ENCODE results near the gene TLN1.

TLN1 gene

GRCh38 chr9:35706951-35707350, 25.0 kb downstream of the TLN1 start:
- no peak for DNase-seq (ENCODE audit: low read depth in 2 of 2)

- no peak for DNase-seq (ENCODE audit: low read depth in 2 of 2)
These were observed 26.1 kb downstream of the TLN1 start for GRCh38 chr9:35705836-35706430.

GRCh38 chr9:35705372-35705771, 26.6 kb downstream of the TLN1 start:
- no peak for DNase-seq (ENCODE audit: low read depth in 2 of 2)

GRCh38 chr9:35703906-35704672, 27.9 kb downstream of the TLN1 start:
- no peak for DNase-seq (ENCODE audit: low read depth in 2 of 2)

GRCh38 chr9:35702696-35703095, 29.3 kb downstream of the TLN1 start:
- DNase-seq (ENCODE audit: low read depth in 2 of 2) = no peak

- no peak for DNase-seq (ENCODE audit: low read depth in 2 of 2)
These were observed 31.1 kb downstream of the TLN1 start for GRCh38 chr9:35700942-35701341.

GRCh38 chr9:35700031-35700430, 32.0 kb downstream of the TLN1 start:
- no peak for DNase-seq (ENCODE audit: low read depth in 2 of 2)

GRCh38 chr9:35698231-35698630, 33.8 kb downstream of the TLN1 start:
- no peak for DNase-seq (ENCODE audit: low read depth in 2 of 2)

- DNase-seq (ENCODE audit: low read depth in 2 of 2) = no peak
These were observed 34.5 kb downstream of the TLN1 start for GRCh38 chr9:35697486-35697885.

GRCh38 chr9:35696520-35697215, 35.3 kb downstream of the TLN1 start:
- no peak for DNase-seq (ENCODE audit: low read depth in 2 of 2)

- no peak for DNase-seq (ENCODE audit: low read depth in 2 of 2)
These were observed 36.0 kb downstream of the TLN1 start for GRCh38 chr9:35695943-35696401.

GRCh38 chr9:35691757-35692301, 40.2 kb downstream of the TLN1 start:
- no peak for DNase-seq (ENCODE audit: low read depth in 2 of 2)

GRCh38 chr9:35691334-35691650, 40.7 kb downstream of the TLN1 start:
- no peak for DNase-seq (ENCODE audit: low read depth in 2 of 2)

GRCh38 chr9:35690614-35691333, 41.2 kb downstream of the TLN1 start:
- peak; percentile 77 to 82 for DNase-seq (ENCODE audit: low read depth in 2 of 2)

GRCh38 chr9:35690294-35690613, 41.7 kb downstream of the TLN1 start:
- DNase-seq (ENCODE audit: low read depth in 2 of 2) = peak; percentile 36

- peak; percentile 79 to 82 for DNase-seq (ENCODE audit: low read depth in 2 of 2)
These were observed 42.3 kb downstream of the TLN1 start, which contains the start of gene TPM2 for GRCh38 chr9:35689542-35690293. Gene TPM2 (minus strand): TSS chr9:35689925. CDS start chr9:35689817, 108 bp downstream.

GRCh38 chr9:35688558-35689541, 43.1 kb downstream of the TLN1 start:
- peak; percentile 67 to 68 for DNase-seq (ENCODE audit: low read depth in 2 of 2)

- no peak for DNase-seq (ENCODE audit: low read depth in 2 of 2)
These were observed 43.9 kb downstream of the TLN1 start for GRCh38 chr9:35687972-35688557.

GRCh38 chr9:35687306-35687705, 44.7 kb downstream of the TLN1 start:
- DNase-seq (ENCODE audit: low read depth in 2 of 2) = no peak
